ENCODE data around the gene TEX12. TPM values are rescaled to one million over a fixed set of nuclear protein-coding genes. Genes with fewer than 3 reads are reported as not detected.

The TEX12 gene, protein sequence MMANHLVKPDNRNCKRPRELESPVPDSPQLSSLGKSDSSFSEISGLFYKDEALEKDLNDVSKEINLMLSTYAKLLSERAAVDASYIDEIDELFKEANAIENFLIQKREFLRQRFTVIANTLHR
- total RNA-seq (2012; rRNA removed) = not detected in 2 replicates
- polyA plus RNA-seq (2012; rRNA removed) = 0.12 TPM in 1 of 2 replicates, not detected in the other
- not detected in 2 replicates for polyA plus RNA-seq (2012; cell fraction: cytosol; rRNA removed)
- polyA plus RNA-seq (2012; cell fraction: nucleus; rRNA removed; ENCODE audit: low replicate concordance) = 0.15 TPM in 1 of 2 replicates, not detected in the other
- Bru-seq, nascent RNA = percentile 42 among the genes with signal in this experiment
- BruChase-seq, experiment 1, labeled RNA remaining after a 6-hour chase = percentile 59 among the genes with signal in this experiment
- percentile 70 among the genes with signal in this experiment for BruChase-seq, experiment 2, labeled RNA remaining after a 2-hour chase
- long read RNA-seq = 0 reads

DNA sequence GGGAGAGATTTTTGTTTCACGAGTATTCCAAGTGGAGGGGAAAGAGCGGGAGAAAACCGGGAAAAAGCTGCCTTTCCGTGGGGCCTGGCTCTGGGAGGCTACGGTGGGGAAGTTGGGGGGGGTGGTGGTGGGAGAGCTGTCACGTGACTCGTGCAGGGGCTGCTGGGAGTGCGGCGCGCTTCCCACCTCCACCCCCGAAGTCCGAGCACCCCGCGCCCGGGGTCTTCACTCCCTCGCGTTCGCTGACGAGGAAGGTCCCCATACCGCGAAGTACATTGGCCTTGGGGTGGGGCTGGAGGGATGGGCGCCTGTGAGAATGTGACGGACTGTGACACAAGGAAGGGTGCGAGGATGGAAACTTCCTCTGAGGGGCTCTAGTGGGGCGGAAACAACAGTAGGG lies at the start of gene TEX12:
TSS of gene TEX12 (plus strand) at position 228 of the 400 bp plus-strand sequence. CDS start 1,897 bp downstream, outside the sequence.
- Histone ChIP-seq H2AFZ (replicated peaks; ENCODE audit: low read length, poor library complexity) (no peak within 1 kb of the TSS), H3K14ac (replicated peaks; ENCODE audit: low read depth, low read length) (no peak within 1 kb of the TSS), H3K4ac (ENCODE audit: low read depth, low read length) (no peak within 1 kb of the TSS), H3K27me3 (ENCODE audit: control insufficient read depth, insufficient read depth, low read length) (no peaks in the 10 kb centered on the region; the same call in 1 of the 2 replicates), H3K9ac (ENCODE audit: low read depth, low read length) (no peak within 1 kb of the TSS), H3K36me3 (ENCODE audit: control insufficient read depth, insufficient read depth, low read length) (no peaks in the 10 kb centered on the region), H3K4me2 (ENCODE audit: low read depth, low read length) (no peak within 1 kb of the TSS), H4K91ac (ENCODE audit: insufficient read depth, low read depth, low read length) (no peak within 1 kb of the TSS), H2BK120ac (ENCODE audit: low read depth, low read length) (no peak within 1 kb of the TSS), H3K56ac (ENCODE audit: extremely low read depth, insufficient read depth, low read length) (no peak within 1 kb of the TSS), H2BK15ac (ENCODE audit: low read depth, low read length) (no peak within 1 kb of the TSS), H3K18ac (ENCODE audit: low read depth, low read length) (no peak within 1 kb of the TSS), H3K4me1 (ENCODE audit: control insufficient read depth, insufficient read depth, low read length) (peaks cover 5% of the 10 kb centered on the region; the same call in 1 of the 2 replicates), H3K9me3 (ENCODE audit: control insufficient read depth, insufficient read depth, low read length) (no peaks in the 10 kb centered on the region), H3K9me1 (ENCODE audit: insufficient read depth, low read length) (no peaks in the 10 kb centered on the region), H2AK9ac (replicated peaks; ENCODE audit: low read depth, low read length, poor library complexity) (no peak within 1 kb of the TSS), H3K27ac (ENCODE audit: insufficient read depth, low read length) (no peak within 1 kb of the TSS), H4K20me1 (ENCODE audit: insufficient read depth, low read length) (no peaks in the 10 kb centered on the region), H3K23ac (ENCODE audit: low read depth, low read length) (no peak within 1 kb of the TSS), H4K8ac (ENCODE audit: low read depth in 2 of 2, low read length in 2 of 2) (no peak within 1 kb of the TSS), H2BK5ac (ENCODE audit: low read depth, low read length, poor library complexity, severe bottlenecking) (no peak within 1 kb of the TSS), H3K79me1 (ENCODE audit: low read depth in 1 of 2, low read length in 2 of 2) (no peaks in the 10 kb centered on the region), H2AK5ac (ENCODE audit: low read depth, low read length) (peak within 1 kb of the TSS; percentile 51; the same call in 1 of the 2 replicates), H3K4me3 (ENCODE audit: insufficient read depth, low read depth, low read length) (no peak within 1 kb of the TSS), H4K5ac (ENCODE audit: low read depth, low read length) (no peak within 1 kb of the TSS), H2BK20ac (ENCODE audit: low read depth, low read length) (no peak within 1 kb of the TSS)
- no peak for DNase-seq
- no TSS peak for BruUV-seq (replicated peaks)
- TF ChIP-seq, protein P1, sequence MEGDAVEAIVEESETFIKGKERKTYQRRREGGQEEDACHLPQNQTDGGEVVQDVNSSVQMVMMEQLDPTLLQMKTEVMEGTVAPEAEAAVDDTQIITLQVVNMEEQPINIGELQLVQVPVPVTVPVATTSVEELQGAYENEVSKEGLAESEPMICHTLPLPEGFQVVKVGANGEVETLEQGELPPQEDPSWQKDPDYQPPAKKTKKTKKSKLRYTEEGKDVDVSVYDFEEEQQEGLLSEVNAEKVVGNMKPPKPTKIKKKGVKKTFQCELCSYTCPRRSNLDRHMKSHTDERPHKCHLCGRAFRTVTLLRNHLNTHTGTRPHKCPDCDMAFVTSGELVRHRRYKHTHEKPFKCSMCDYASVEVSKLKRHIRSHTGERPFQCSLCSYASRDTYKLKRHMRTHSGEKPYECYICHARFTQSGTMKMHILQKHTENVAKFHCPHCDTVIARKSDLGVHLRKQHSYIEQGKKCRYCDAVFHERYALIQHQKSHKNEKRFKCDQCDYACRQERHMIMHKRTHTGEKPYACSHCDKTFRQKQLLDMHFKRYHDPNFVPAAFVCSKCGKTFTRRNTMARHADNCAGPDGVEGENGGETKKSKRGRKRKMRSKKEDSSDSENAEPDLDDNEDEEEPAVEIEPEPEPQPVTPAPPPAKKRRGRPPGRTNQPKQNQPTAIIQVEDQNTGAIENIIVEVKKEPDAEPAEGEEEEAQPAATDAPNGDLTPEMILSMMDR (conservative IDR thresholded peaks at IDR 0.05; ENCODE audit: low read depth, low read length) = no peak
- TF ChIP-seq MAZ (IDR thresholded peaks at IDR 0.05; ENCODE audit: borderline replicate concordance, low read depth, low read length) (no peak), BHLHE40 (IDR thresholded peaks at IDR 0.05; ENCODE audit: low read depth, low read length) (no peak), NFE2L2 (IDR thresholded peaks at IDR 0.05; ENCODE audit: low read depth, low read length) (no peak), RFX5 (IDR thresholded peaks at IDR 0.05; ENCODE audit: low read depth, low read length) (no peak), MAFK (IDR thresholded peaks at IDR 0.05; ENCODE audit: low read depth, low read length) (no peak), SMC3 (IDR thresholded peaks at IDR 0.05; ENCODE audit: low read depth, low read length) (no peak), RAD21 (IDR thresholded peaks at IDR 0.05; ENCODE audit: low read length) (no peak), RCOR1 (IDR thresholded peaks at IDR 0.05; ENCODE audit: insufficient replicate concordance, low read length) (no peak), CEBPB (IDR thresholded peaks at IDR 0.05; ENCODE audit: low read depth, low read length) (no peak)
- TF ChIP-seq, protein P2, sequence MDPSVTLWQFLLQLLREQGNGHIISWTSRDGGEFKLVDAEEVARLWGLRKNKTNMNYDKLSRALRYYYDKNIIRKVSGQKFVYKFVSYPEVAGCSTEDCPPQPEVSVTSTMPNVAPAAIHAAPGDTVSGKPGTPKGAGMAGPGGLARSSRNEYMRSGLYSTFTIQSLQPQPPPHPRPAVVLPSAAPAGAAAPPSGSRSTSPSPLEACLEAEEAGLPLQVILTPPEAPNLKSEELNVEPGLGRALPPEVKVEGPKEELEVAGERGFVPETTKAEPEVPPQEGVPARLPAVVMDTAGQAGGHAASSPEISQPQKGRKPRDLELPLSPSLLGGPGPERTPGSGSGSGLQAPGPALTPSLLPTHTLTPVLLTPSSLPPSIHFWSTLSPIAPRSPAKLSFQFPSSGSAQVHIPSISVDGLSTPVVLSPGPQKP (IDR thresholded peaks at IDR 0.05; ENCODE audit: borderline replicate concordance, low read depth, low read length) = no peak
- TF ChIP-seq, protein P3, sequence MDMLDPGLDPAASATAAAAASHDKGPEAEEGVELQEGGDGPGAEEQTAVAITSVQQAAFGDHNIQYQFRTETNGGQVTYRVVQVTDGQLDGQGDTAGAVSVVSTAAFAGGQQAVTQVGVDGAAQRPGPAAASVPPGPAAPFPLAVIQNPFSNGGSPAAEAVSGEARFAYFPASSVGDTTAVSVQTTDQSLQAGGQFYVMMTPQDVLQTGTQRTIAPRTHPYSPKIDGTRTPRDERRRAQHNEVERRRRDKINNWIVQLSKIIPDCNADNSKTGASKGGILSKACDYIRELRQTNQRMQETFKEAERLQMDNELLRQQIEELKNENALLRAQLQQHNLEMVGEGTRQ (IDR thresholded peaks at IDR 0.05; ENCODE audit: low read depth, low read length) = no peak
- intact Hi-C loops (cut with micrococcal nuclease) (no loop called here), dilution Hi-C loops (cut with HindIII; ENCODE audit: low sequenced_read_pairs, unreplicated experiment) (no loop called here), in situ Hi-C loops (cut with MboI; ENCODE audit: low sequenced_read_pairs) (no loop called here)
- POLR2A ChIA-PET (ENCODE audit: unreplicated experiment) = no interaction called here
- CTCF ChIA-PET = no interaction called here
- WGBS, 2 experiments (ENCODE audit: extremely low coverage in 2 of 2, insufficient read length in 1 of 2) = 84% methylated on average over 8 of the region's 25 CpGs; no CpG with 5 or more reads in 1 of the 2 experiments
- no peak for ATAC-seq (ENCODE audit: low read depth)

Measured in IMR-90 (cell line).